ENCODE measurements around the gene SDK1.

GRCh38 chr7:3318874-3319273, 17.8 kb downstream of the SDK1 start:
- TF ChIP-seq CTCF (IDR thresholded peaks at IDR 0.05): no peak
- TF ChIP-seq POLR2A (IDR thresholded peaks at IDR 0.05): no peak
